Upper lobe of left lung (tissue), 6 donors: Measurements from ENCODE around the gene FOXO4. TPM values are rescaled to one million over a fixed set of nuclear protein-coding genes. Genes with fewer than 3 reads are reported as not detected.

ENCODE experiments used
- ATAC-seq, 2 donors: fragments of 200-7000 bp; cut with Tn5 transposase; one replicate each; pipeline ENCODE4 v1.9.1; 2022; ENCODE audit warnings: mild to moderate bottlenecking in 2 of 2, moderate library complexity in 2 of 2; ENCODE audit not compliant: low FRiP score in 2 of 2
- DNase-seq, 2 donors: peaks; one replicate each; pipeline ENCODE4 v3.0.0-alpha.2; 2019 to 2020
- H3K27ac ChIP-seq, 4 donors: fragments of 200-600 bp; sonication (generic); one replicate each; pipeline ENCODE4 v1.5.1; 2016 to 2019
- H3K27me3 ChIP-seq, 4 donors: fragments of 200-600 bp; sonication (generic); one replicate each; pipeline ENCODE4 v1.5.1; 2017 to 2019
- H3K36me3 ChIP-seq, 4 donors: fragments of 200-600 bp; sonication (generic); one replicate each; pipeline ENCODE4 v1.5.1; 2016 to 2019
- H3K4me1 ChIP-seq, 4 donors: fragments of 200-600 bp; sonication (generic); one replicate each; pipeline ENCODE4 v1.5.1; 2018 to 2019
- H3K4me3 ChIP-seq, 4 donors: fragments of 200-600 bp; sonication (generic); one replicate each; pipeline ENCODE4 v1.5.1; 2017 to 2019; ENCODE audit warnings: mild to moderate bottlenecking in 2 of 4, moderate library complexity in 1 of 4
- H3K9me3 ChIP-seq, 4 donors: fragments of 200-600 bp; sonication (generic); one replicate each; pipeline ENCODE4 v1.5.1; 2018 to 2019
- CTCF ChIP-seq, 6 experiments: fragments of 450-650 bp in 4 of 6; fragments of 200-600 bp in 2 of 6; sonication (generic) in 2 of 6; IDR thresholded peaks; one replicate each; pipeline ENCODE4 v1.5.1; 2016 to 2019; ENCODE audit warnings: antibody characterized with exemption in 6 of 6
- EP300 ChIP-seq, 4 donors: sonication (generic); formaldehyde crosslinking; IDR thresholded peaks; one replicate each; pipeline ENCODE4 v1.5.1; 2017; ENCODE audit warnings: antibody characterized with exemption in 4 of 4, control low read depth in 2 of 4
- POLR2A ChIP-seq, 4 donors: fragments of 450-650 bp; IDR thresholded peaks; one replicate each; pipeline ENCODE4 v1.5.1; 2016 to 2017; ENCODE audit warnings: antibody characterized with exemption in 4 of 4, mild to moderate bottlenecking in 2 of 4
- POLR2AphosphoS5 ChIP-seq, 2 donors: sonication (generic); formaldehyde crosslinking; IDR thresholded peaks; one replicate each; pipeline ENCODE4 v1.5.1; 2017; ENCODE audit warnings: antibody characterized with exemption in 2 of 2
- WGBS, 2 donors: methylation state at CpG; one replicate each; pipeline ENCODE4 v1.1.5; 2017 to 2018; 5-methylcytosine and 5-hydroxymethylcytosine counted together
- total RNA-seq, 6 donors: library from RNA; depleted of rRNA in 4 of 6; stranded (reverse); fragments of >200 nt in 4 of 6; gene quantifications; one replicate each; pipeline versions ENCODE4 v1.1.0 to v1.2.1, GENCODE V29; 2016 to 2021
- donor health status: DM: no; HTN: no; CAD: no; lungs with moderate emphysema.
- donor health status: DM: no; HTN: yes; CAD: no; lungs with severe emphysema.

The FOXO4 gene
- total RNA-seq, 6 donors from 2014 or later: 11.2 to 34.1 (median 24.0) TPM

GRCh38 chrX:71128166-71128833, 32.6 kb downstream of the FOXO4 start:
- Histone ChIP-seq H3K27ac (no peak overlapping the region), H3K36me3 (peaks cover 0 to 78% (median 45%) of the 10 kb centered on the region in 4 donors), H3K4me1 (peaks cover 0 to 6% (median 0%) of the 10 kb centered on the region in 4 donors), H3K27me3 (no peaks in the 10 kb centered on the region), H3K4me3 (no peak overlapping the region), H3K9me3 (no peaks in the 10 kb centered on the region)
- no peak for TF ChIP-seq POLR2A (IDR thresholded peaks at IDR 0.05)
- TF ChIP-seq EP300 (IDR thresholded peaks at IDR 0.05): no peak
- no peak for TF ChIP-seq CTCF (IDR thresholded peaks at IDR 0.05)
- no peak for TF ChIP-seq POLR2AphosphoS5 (IDR thresholded peaks at IDR 0.05)
- ATAC-seq: no peak
- no peak for DNase-seq
- 85 to 93% methylated on average over 9 to 12 of the region's 12 CpGs for WGBS, 2 donors

- Histone ChIP-seq H3K36me3 (peaks cover 0 to 76% (median 44%) of the 10 kb centered on the region in 4 donors), H3K27me3 (no peaks in the 10 kb centered on the region)
- TF ChIP-seq POLR2A (IDR thresholded peaks at IDR 0.05) (no peak), CTCF (IDR thresholded peaks at IDR 0.05) (peak; percentile 62 to 82 (median 73))
These were observed 33.5 kb downstream of the FOXO4 start for GRCh38 chrX:71128915-71129765.

GRCh38 chrX:71131510-71131909, 35.9 kb downstream of the FOXO4 start:
- H3K4me3 ChIP-seq: no peak overlapping the region
- no peaks in the 10 kb centered on the region for H3K9me3 ChIP-seq
- peaks cover 0 to 81% (median 46%) of the 10 kb centered on the region in 4 donors for H3K36me3 ChIP-seq
- H3K27ac ChIP-seq: no peak overlapping the region
- ATAC-seq (no peak), DNase-seq (no peak)
- no peak for TF ChIP-seq POLR2AphosphoS5 (IDR thresholded peaks at IDR 0.05)
- no peak for TF ChIP-seq EP300 (IDR thresholded peaks at IDR 0.05)
- TF ChIP-seq CTCF (IDR thresholded peaks at IDR 0.05): no peak
- TF ChIP-seq POLR2A (IDR thresholded peaks at IDR 0.05): no peak
- no peaks in the 10 kb centered on the region for H3K27me3 ChIP-seq
- 76 to 78% methylated on average over 2 to 4 of the region's 4 CpGs for WGBS, 2 donors
- peaks cover 0 to 6% (median 0%) of the 10 kb centered on the region in 4 donors for H3K4me1 ChIP-seq

More at GRCh38 chrX:71128915-71129765, 33.5 kb downstream of the FOXO4 start:
- peaks cover 0 to 6% (median 0%) of the 10 kb centered on the region in 4 donors for H3K4me1 ChIP-seq
- H3K27ac ChIP-seq: no peak overlapping the region
- DNase-seq (peak; percentile 71 to 89), ATAC-seq (peak; percentile 81 to 88)
- H3K9me3 ChIP-seq: no peaks in the 10 kb centered on the region
- H3K4me3 ChIP-seq: no peak overlapping the region
- WGBS, 2 donors: 29 to 36% methylated on average over 14 to 18 of the region's 18 CpGs

- Histone ChIP-seq H3K9me3 (no peaks in the 10 kb centered on the region), H3K4me3 (no peak overlapping the region), H3K27me3 (peaks cover 0 to 4% (median 0%) of the 10 kb centered on the region in 4 donors), H3K4me1 (peaks cover 0 to 12% (median under 1%) of the 10 kb centered on the region in 4 donors), H3K27ac (no peak overlapping the region), H3K36me3 (peaks cover 0 to 60% (median 35%) of the 10 kb centered on the region in 4 donors)
- 66 to 69% methylated on average over 3 to 6 of the region's 6 CpGs for WGBS, 2 donors
- no peak for TF ChIP-seq CTCF (IDR thresholded peaks at IDR 0.05)
- TF ChIP-seq EP300 (IDR thresholded peaks at IDR 0.05): no peak
- TF ChIP-seq POLR2AphosphoS5 (IDR thresholded peaks at IDR 0.05): no peak
- TF ChIP-seq POLR2A (IDR thresholded peaks at IDR 0.05): no peak
- DNase-seq (no peak), ATAC-seq (no peak)
These were observed 44.8 kb downstream of the FOXO4 start for GRCh38 chrX:71140440-71140839.
